HepG2 (cell line): ENCODE data around the gene RASA3. TPM values are rescaled to one million over a fixed set of nuclear protein-coding genes. Genes with fewer than 3 reads are reported as not detected.

Experiments
- ATAC-seq: fragments of 200-7000 bp; cut with Tn5 transposase; 3 replicates; pipeline ENCODE4 v1.9.1; 2020; ENCODE audit warnings: mild to moderate bottlenecking, moderate library complexity
- BruUV-seq: library from RNA; stranded (reverse); fragments of 400-500 nt; replicated peaks from 2 replicates; lab custom pipeline; 2021; lab: Mats Ljungman, UMichigan
- CTCF ChIA-PET: fragments of 300-600 bp; formaldehyde crosslinking; extraction: SDS; loops from one replicate; lab custom pipeline; 2021; ENCODE audit warnings: low total read pairs, inconsistent platforms, low intra/inter-chr PET ratio; lab: Yijun Ruan, JAX
- POLR2A ChIA-PET: fragments of 350-600 bp; sonication (Branson Sonifier 250); formaldehyde crosslinking; loops from one replicate; lab custom pipeline; 2020; ENCODE audit warnings: antibody characterized with exemption, inconsistent platforms; lab: Yijun Ruan, JAX
- DNase-seq: peaks from one replicate; pipeline ENCODE4 v3.0.0-alpha.2; 2015; ENCODE audit warnings: low spot score
- FAIRE-seq: peaks from 3 replicates; lab custom pipeline; 2011; peaks lifted over from hg19 to GRCh38; lab: Jason Lieb, UNC
- H2AFZ ChIP-seq: one replicate; pipeline ENCODE4 v1.6.1; 2011; ENCODE audit warnings: low read length, inconsistent platforms
- H3K27ac ChIP-seq: fragments of 300-600 bp; 3 replicates; pipeline ENCODE4 v1.8.0; 2011; ENCODE audit warnings: mixed run types, mild to moderate bottlenecking, mixed read lengths, low read length, inconsistent platforms; ENCODE audit not compliant: insufficient read depth; ENCODE audit errors: extremely low read length
- H3K27me3 ChIP-seq, 2 experiments: fragments of 200-600 bp in 1 of 2; 2 replicates in 1 of 2; 3 replicates in 1 of 2; pipeline versions ENCODE4 v1.6.0 to v1.8.0; 2011; ENCODE audit warnings: low read length in 2 of 2, mild to moderate bottlenecking in 2 of 2, moderate library complexity in 2 of 2, inconsistent platforms in 1 of 2; ENCODE audit not compliant: insufficient read depth in 2 of 2, control insufficient read depth in 1 of 2
- H3K36me3 ChIP-seq, 2 experiments: fragments of 200-600 bp in 1 of 2; replicated peaks in 1 of 2; 2 replicates in 1 of 2; 3 replicates in 1 of 2; pipeline versions ENCODE4 v1.5.1 to v1.8.0; 2011; ENCODE audit warnings: low read length in 2 of 2, inconsistent platforms in 1 of 2; ENCODE audit not compliant: insufficient read depth in 2 of 2, control insufficient read depth in 1 of 2
- H3K4me1 ChIP-seq: 2 replicates; pipeline ENCODE4 v1.5.1; 2012; ENCODE audit warnings: low read length, inconsistent platforms; ENCODE audit not compliant: insufficient read depth
- H3K4me2 ChIP-seq: 2 replicates; pipeline ENCODE4 v1.6.0; 2011; ENCODE audit warnings: low read depth, low read length, inconsistent platforms
- H3K4me3 ChIP-seq, 3 experiments: fragments of 200-600 bp in 1 of 3; sonication (generic), shearing (Covaris generic) in 1 of 3; replicated peaks in 1 of 3; 2 replicates each; pipeline ENCODE4 v1.5.1; 2011 to 2016; ENCODE audit warnings: low read length in 3 of 3, inconsistent platforms in 2 of 3, low read depth in 2 of 3, mild to moderate bottlenecking in 2 of 3, control low read depth in 1 of 3, mixed read lengths in 1 of 3; ENCODE audit not compliant: insufficient read depth in 1 of 3
- H3K79me2 ChIP-seq: one replicate; pipeline ENCODE4 v1.6.1; 2011; ENCODE audit warnings: low read length, inconsistent platforms; ENCODE audit not compliant: insufficient read depth
- H3K9ac ChIP-seq: 2 replicates; pipeline ENCODE4 v1.6.0; 2011; ENCODE audit warnings: mild to moderate bottlenecking, low read depth, low read length, inconsistent platforms; ENCODE audit not compliant: insufficient read depth
- H3K9me3 ChIP-seq: 2 replicates; pipeline ENCODE4 v1.5.1; 2012; ENCODE audit warnings: mild to moderate bottlenecking, low read length
- H4K20me1 ChIP-seq: 2 replicates; pipeline ENCODE4 v1.6.0; 2011; ENCODE audit warnings: inconsistent platforms, mild to moderate bottlenecking, low read length, moderate library complexity; ENCODE audit not compliant: insufficient read depth
- HNRNPLL ChIP-seq: fragments of 200-400 bp; formaldehyde crosslinking; IDR thresholded peaks from 2 replicates; pipeline ENCODE4 v1.6.1; 2017; ENCODE audit warnings: mild to moderate bottlenecking, low read depth, low read length; ENCODE audit not compliant: poor library complexity, severe bottlenecking
- KDM6A ChIP-seq: IDR thresholded peaks from 2 replicates; pipeline ENCODE4 v1.6.1; 2016; ENCODE audit warnings: low read depth
- MAZ ChIP-seq, 2 experiments: sonication (generic) in 1 of 2; formaldehyde crosslinking in 1 of 2; IDR thresholded peaks; 2 replicates each; pipeline versions ENCODE4 v1.5.0 to v1.6.1; 2012 to 2020; ENCODE audit warnings: low read depth in 2 of 2, mild to moderate bottlenecking in 2 of 2, borderline replicate concordance in 1 of 2, improper control_type of control experiment in 1 of 2, low read length in 1 of 2, missing genetic modification reagents in 1 of 2, moderate library complexity in 1 of 2
- SALL2 ChIP-seq: sonication (generic); formaldehyde crosslinking; IDR thresholded peaks from 2 replicates; pipeline ENCODE4 v1.8.1; 2023; ENCODE audit warnings: mild to moderate bottlenecking, missing genetic modification reagents, inconsistent platforms
- TEAD2 ChIP-seq: sonication (generic); formaldehyde crosslinking; IDR thresholded peaks from 2 replicates; pipeline ENCODE4 v1.9.0; 2021; ENCODE audit warnings: missing genetic modification reagents
- ZNF234 ChIP-seq: sonication (generic); formaldehyde crosslinking; conservative IDR thresholded peaks from 2 replicates; pipeline ENCODE4 v1.5.1; 2020; ENCODE audit warnings: mild to moderate bottlenecking, missing genetic modification reagents
- ZNF263 ChIP-seq: sonication (generic); formaldehyde crosslinking; IDR thresholded peaks from 2 replicates; pipeline ENCODE4 v1.4.0; 2020; ENCODE audit warnings: missing genetic modification reagents
- WGBS: methylation state at CpG from one replicate; pipeline ENCODE4 v1.1.6; 2017; ENCODE audit warnings: low lambda C conversion rate; 5-methylcytosine and 5-hydroxymethylcytosine counted together
- in situ Hi-C: cut with HindIII; loops from 2 replicates; pipeline ENCODE4 v1.10.0; 2017; ENCODE audit warnings: low pct_unique_long_range_greater_than_20kb; ENCODE audit not compliant: extremely low pct_ligation_motif_present
- intact Hi-C: fragments of 100-400 bp; cut with micrococcal nuclease; formaldehyde crosslinking; loops from one replicate; pipeline ENCODE4 v1.10.0; 2022; ENCODE audit not compliant: unreplicated experiment
- polyA plus RNA-seq, 8 experiments: library from polyadenylated mRNA; depleted of rRNA in 3 of 8; stranded (reverse) in 7 of 8; unstranded in 1 of 8; fragments of >200 nt; fragmentation: Illumina TruSeq in 4 of 8; extraction: Trizol in 4 of 8; gene quantifications; 2 replicates each; pipeline versions ENCODE4 v1.2.1 to v1.2.3, GENCODE V29; 2011 to 2016; ENCODE audit warnings: low read depth in 4 of 8, missing spikeins in 1 of 8, mixed read lengths in 1 of 8; ENCODE audit not compliant: insufficient read depth in 1 of 8
- total RNA-seq, 5 experiments: library from RNA; depleted of rRNA; stranded (reverse); fragments of >200 nt; fragmentation: Illumina TruSeq; extraction: Trizol; gene quantifications; 2 replicates each; pipeline ENCODE4 v1.2.3, GENCODE V29; 2016; ENCODE audit warnings: low read depth in 1 of 5
- TF ChIP-seq, protein P1 (sequence below): sonication (generic); formaldehyde crosslinking; IDR thresholded peaks from 2 replicates; pipeline ENCODE4 v1.4.0; 2020; ENCODE audit warnings: missing genetic modification reagents
- TF ChIP-seq, protein P2 (sequence below): sonication (generic); formaldehyde crosslinking; IDR thresholded peaks from 2 replicates; pipeline ENCODE4 v1.5.0; 2020; ENCODE audit warnings: missing genetic modification reagents, mild to moderate bottlenecking, borderline replicate concordance
- TF ChIP-seq, protein P3 (sequence below), 2 experiments: fragments of 450-650 bp in 1 of 2; sonication (generic) in 1 of 2; formaldehyde crosslinking; IDR thresholded peaks; 2 replicates each; pipeline versions ENCODE4 v1.5.0 to v1.8.0; 2020 to 2022; ENCODE audit warnings: mild to moderate bottlenecking in 1 of 2, missing genetic modification reagents in 1 of 2
- TF ChIP-seq, protein P4 (sequence below): IDR thresholded peaks from 2 replicates; pipeline ENCODE4 v1.6.1; 2016
- TF ChIP-seq, protein P5 (sequence below): sonication (generic); formaldehyde crosslinking; IDR thresholded peaks from 2 replicates; pipeline ENCODE4 v1.4.0; 2020; ENCODE audit warnings: mild to moderate bottlenecking, missing genetic modification reagents

RASA3 gene
- total and polyA plus RNA-seq, 2 of the 13 experiments (the other 11 are each of a cell fraction or from before 2014, with no cell fraction given) = 0.05 TPM; not detected in 1

DNA sequence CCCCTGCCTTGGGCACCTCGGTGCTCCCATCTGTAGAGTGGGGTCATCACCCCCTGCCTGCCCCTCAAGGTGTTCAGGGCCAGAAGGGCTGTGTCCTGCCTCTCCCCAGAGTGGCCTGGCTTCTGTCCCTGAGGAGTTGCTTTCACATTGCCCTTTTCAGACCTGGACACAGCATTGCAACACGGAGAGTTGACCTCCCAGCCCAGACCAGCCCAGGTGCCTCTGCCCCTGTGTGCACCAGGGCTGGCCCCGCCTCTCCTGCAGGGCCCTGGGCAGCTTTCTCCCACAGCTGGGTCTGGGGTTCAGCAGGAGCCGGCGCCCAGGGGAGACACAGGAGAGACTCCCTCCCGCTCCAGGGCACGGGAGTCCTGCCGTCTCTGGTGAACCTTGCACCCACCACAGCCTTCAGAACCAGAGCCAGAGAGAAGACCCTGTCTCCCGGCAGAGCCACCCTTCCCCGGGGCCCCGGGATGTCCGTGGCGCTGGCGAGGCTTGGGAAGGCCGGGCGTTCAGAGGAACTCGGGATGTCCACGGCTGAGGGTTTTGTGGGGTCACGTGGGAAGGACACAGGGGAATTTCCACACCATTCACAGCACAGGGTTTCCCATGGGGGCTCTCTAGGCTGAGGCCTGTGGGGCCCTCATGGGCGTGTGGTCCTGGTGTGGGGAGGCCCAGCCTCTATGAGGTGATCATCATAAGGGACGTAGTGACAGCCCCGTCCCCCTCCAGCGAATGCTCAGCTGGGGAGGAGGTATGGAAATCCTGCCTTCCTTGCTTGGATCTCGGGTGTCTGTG is 181.8 kb downstream of the RASA3 start:
- H4K20me1 ChIP-seq = no peaks in the 10 kb centered on the region
- H3K4me1 ChIP-seq = peaks cover 5% of the 10 kb centered on the region; the same call in 1 of the 2 replicates
- FAIRE-seq (no peak), ATAC-seq (peak; percentile 51), DNase-seq (no peak)
- no peaks in the 10 kb centered on the region for H3K36me3 ChIP-seq
- TF ChIP-seq, protein P1, sequence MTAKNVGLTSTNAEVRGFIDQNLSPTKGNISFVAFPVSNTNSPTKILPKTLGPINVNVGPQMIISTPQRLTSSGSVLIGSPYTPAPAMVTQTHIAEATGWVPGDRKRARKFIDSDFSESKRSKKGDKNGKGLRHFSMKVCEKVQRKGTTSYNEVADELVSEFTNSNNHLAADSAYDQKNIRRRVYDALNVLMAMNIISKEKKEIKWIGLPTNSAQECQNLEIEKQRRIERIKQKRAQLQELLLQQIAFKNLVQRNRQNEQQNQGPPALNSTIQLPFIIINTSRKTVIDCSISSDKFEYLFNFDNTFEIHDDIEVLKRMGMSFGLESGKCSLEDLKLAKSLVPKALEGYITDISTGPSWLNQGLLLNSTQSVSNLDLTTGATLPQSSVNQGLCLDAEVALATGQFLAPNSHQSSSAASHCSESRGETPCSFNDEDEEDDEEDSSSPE (CRISPR knock-in tag) = no peak
- TF ChIP-seq, protein P2, sequence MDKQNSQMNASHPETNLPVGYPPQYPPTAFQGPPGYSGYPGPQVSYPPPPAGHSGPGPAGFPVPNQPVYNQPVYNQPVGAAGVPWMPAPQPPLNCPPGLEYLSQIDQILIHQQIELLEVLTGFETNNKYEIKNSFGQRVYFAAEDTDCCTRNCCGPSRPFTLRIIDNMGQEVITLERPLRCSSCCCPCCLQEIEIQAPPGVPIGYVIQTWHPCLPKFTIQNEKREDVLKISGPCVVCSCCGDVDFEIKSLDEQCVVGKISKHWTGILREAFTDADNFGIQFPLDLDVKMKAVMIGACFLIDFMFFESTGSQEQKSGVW (CRISPR knock-in tag) = no peak
- TF ChIP-seq, protein P3, sequence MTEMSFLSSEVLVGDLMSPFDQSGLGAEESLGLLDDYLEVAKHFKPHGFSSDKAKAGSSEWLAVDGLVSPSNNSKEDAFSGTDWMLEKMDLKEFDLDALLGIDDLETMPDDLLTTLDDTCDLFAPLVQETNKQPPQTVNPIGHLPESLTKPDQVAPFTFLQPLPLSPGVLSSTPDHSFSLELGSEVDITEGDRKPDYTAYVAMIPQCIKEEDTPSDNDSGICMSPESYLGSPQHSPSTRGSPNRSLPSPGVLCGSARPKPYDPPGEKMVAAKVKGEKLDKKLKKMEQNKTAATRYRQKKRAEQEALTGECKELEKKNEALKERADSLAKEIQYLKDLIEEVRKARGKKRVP (CRISPR knock-in tag; IDR thresholded peaks at IDR 0.05) = no peak
- TF ChIP-seq HNRNPLL (peak; percentile 8), SALL2 (CRISPR knock-in tag) (0 out of 2 replicates have a peak, but pooled peaks have one; percentile 44), ZNF263 (CRISPR knock-in tag) (peak; percentile 22; the same call in 1 of the 2 replicates), KDM6A (CRISPR knock-in tag) (no peak), ZNF234 (CRISPR knock-in tag) (no peak), MAZ (IDR thresholded peaks at IDR 0.05; ENCODE audit: borderline replicate concordance, low read depth, low read length) (no peak), MAZ (CRISPR knock-in tag; IDR thresholded peaks at IDR 0.05; ENCODE audit: low read depth) (no peak), TEAD2 (CRISPR knock-in tag) (no peak)
- TF ChIP-seq, protein P4, sequence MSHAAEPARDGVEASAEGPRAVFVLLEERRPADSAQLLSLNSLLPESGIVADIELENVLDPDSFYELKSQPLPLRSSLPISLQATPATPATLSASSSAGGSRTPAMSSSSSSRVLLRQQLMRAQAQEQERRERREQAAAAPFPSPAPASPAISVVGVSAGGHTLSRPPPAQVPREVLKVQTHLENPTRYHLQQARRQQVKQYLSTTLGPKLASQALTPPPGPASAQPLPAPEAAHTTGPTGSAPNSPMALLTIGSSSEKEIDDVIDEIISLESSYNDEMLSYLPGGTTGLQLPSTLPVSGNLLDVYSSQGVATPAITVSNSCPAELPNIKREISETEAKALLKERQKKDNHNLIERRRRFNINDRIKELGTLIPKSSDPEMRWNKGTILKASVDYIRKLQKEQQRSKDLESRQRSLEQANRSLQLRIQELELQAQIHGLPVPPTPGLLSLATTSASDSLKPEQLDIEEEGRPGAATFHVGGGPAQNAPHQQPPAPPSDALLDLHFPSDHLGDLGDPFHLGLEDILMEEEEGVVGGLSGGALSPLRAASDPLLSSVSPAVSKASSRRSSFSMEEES (CRISPR knock-in tag) = no peak
- TF ChIP-seq, protein P5, sequence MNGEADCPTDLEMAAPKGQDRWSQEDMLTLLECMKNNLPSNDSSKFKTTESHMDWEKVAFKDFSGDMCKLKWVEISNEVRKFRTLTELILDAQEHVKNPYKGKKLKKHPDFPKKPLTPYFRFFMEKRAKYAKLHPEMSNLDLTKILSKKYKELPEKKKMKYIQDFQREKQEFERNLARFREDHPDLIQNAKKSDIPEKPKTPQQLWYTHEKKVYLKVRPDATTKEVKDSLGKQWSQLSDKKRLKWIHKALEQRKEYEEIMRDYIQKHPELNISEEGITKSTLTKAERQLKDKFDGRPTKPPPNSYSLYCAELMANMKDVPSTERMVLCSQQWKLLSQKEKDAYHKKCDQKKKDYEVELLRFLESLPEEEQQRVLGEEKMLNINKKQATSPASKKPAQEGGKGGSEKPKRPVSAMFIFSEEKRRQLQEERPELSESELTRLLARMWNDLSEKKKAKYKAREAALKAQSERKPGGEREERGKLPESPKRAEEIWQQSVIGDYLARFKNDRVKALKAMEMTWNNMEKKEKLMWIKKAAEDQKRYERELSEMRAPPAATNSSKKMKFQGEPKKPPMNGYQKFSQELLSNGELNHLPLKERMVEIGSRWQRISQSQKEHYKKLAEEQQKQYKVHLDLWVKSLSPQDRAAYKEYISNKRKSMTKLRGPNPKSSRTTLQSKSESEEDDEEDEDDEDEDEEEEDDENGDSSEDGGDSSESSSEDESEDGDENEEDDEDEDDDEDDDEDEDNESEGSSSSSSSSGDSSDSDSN (CRISPR knock-in tag) = peak; percentile 36; the same call in 1 of the 2 replicates
- in situ Hi-C loops = no loop called here
- H3K9me3 ChIP-seq = no peaks in the 10 kb centered on the region
- WGBS = 6% methylated on average over 7 of the region's 24 CpGs
- intact Hi-C loops = no loop called here
- BruUV-seq = no TSS peak
- H2AFZ ChIP-seq = no peak overlapping the region
- H3K9ac ChIP-seq = no peak overlapping the region
- H3K4me3 ChIP-seq = no peak overlapping the region
- CTCF ChIA-PET = interaction anchor here (1.1 to 1.6 kb wide), 3 partner anchors 275 to 402 kb away, joined by 3 to 11 read pairs (median 4); no protein-coding TSS in a partner anchor
- POLR2A ChIA-PET = no interaction called here
- H3K4me2 ChIP-seq = no peak overlapping the region
- no peak overlapping the region for H3K27ac ChIP-seq
- H3K79me2 ChIP-seq = no peaks in the 10 kb centered on the region
- peaks cover 4 to 13% of the 10 kb centered on the region in 2 experiments; a peak in 3 of 5 replicates for H3K27me3 ChIP-seq
